NCI-H1092 (cell line): ENCODE data around the gene ZNF467.

ENCODE experiments used
- DNase-seq: peaks from one replicate; lab custom pipeline; 2025; lab: John Stamatoyannopoulos, UW

ZNF467 gene

DNA sequence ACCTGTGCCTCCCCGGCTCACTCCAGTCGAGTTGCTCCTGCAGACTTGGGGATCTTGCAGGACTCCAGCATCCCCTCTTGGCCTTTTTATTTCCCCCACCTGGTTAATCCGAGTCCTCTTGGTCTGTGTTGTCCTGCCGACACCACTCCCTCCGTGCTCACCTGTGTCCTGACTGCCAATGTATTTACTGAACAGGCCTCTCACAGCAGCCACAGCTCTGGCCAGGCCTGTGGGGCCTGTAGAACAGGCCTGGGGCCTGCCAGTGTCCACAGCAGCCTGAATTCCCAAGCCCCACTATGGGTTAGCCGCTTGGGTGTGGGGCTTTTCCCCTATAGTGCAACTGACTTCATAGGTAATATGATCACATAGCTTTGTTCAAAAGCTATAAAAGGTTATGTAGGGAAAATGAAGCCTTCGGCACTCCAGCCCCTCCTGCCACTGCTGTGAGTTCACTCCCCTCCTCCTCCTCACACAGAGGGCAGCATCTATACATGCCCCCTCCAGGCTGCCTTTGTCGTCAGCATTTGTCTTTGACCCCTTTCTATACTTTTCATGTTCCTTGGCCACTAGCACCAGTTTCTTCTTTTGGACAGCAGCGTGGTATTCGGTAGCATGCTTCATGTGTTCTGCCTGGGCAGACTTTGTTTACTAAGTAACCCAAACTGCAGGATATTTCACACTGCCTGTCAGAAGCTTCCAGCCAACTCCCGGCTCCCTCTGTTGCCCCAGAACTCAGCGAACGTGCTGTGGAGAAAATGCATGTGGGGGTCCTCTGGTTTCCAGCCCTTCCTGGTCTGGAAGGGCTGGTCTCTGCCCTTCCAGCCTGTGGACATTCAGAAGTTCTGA is 46.1 kb downstream of the ZNF467 start:
- no peak for DNase-seq

DNA sequence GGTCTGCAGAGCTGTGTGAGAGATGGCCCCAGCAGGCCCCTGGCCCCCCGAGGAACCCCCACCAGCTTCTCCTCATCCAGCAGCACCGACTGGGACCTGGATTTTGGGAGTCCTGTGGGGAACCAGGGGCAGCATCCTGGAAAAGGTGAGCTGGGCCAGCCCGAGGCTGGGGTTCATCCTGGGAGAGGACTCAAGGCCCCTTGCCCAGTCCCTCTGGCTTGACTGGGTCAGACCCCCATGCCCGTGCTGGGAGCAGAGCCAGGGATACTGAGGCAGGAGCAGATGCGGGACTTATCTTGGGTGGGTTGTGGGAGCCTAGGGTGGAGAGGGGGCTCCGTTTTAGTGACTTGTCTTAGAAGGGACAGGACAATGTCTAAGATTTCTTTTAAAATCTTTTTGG is 47.5 kb downstream of the ZNF467 start:
- DNase-seq: no peak

DNA sequence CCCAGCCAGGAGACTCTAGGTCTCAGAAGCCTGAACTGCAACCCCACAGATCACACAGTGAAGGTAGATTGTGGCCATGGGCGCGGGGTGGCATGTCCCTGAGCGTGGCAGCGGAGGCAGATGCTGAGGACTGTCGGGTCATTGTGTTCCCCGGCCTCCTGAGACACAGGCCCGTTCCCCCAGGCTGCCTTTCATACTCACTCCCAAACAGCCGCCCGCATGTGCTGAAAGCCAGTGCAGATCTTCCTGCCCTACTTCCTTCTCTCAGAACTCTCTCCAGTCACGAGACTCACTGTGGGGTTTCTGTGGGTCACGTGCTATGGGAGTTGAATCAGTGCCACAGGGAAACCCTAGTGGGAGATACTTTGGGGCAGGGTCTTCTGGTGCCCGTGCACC is 48.0 kb downstream of the ZNF467 start:
- DNase-seq: no peak

DNA sequence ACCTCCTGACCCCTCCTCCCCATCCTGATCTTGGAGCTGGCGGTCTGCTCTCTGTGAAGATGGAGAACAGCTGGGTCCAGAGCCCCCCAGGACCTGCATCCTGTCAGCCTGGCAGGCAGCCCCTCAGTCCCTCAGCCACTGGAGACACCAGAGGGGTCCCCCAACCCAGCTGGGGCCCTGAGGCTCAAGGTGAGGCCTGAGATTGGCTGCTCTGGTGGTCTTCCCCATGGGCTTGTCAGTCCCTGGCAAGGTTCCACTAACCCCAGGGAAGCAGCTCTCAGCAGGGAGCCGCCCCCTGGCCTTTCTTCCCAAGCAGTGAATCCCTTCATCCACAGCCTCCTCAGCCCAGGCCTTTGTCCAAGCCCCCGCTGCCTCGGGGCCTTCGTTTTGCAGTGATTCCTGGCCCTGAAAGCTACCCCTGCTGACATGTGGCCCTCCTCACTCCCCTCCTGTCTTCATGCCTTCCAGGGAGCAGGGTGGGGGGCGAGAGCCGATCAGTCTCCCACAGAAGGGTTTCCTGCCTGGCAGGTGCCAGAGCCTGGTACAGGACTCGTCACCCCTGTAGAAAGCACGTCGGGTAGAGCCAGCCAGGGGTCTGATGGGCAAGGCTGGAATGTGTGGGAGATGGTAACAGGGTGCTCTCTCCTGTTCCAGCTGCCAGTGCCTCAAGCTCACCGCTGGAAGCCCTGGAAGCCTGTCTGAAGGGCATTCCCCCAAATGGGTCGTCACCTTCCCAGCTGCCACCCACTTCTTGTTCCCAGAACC is 48.5 kb downstream of the ZNF467 start:
- DNase-seq: no peak

DNA sequence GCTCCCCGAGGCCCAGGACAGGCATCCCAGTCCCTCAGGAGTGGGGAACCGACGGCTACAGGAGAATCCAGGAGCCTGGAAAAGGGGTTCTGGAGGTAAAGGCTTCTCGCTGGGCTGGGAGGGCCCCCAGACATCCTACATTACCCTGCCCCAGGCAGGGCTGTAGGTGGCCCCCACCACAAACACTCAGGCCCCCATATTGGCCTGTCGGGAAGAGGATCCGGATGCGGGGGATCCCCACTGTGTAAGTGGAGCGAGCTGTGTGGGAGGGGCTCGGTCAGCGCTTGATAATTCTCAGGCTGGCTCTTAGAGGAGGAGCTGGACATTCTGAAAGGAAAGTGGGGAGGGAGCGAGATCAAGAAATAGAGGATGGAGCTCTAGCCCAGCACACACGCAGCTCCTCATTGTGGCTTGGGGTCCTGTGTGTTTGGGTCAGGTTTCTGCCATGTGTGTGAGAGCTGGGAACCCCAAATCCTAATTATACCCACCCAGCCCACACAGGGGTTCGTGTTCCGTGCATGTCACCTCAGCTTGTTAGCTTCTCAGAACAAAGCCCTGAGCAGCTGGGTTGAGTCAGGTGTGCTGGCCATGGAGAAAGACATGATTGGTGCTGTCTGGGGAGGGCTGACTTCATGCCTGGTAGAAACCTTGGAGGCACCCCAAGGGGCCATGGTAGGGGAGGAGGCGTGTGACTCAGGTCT is 49.4 kb downstream of the ZNF467 start:
- DNase-seq: no peak

DNA sequence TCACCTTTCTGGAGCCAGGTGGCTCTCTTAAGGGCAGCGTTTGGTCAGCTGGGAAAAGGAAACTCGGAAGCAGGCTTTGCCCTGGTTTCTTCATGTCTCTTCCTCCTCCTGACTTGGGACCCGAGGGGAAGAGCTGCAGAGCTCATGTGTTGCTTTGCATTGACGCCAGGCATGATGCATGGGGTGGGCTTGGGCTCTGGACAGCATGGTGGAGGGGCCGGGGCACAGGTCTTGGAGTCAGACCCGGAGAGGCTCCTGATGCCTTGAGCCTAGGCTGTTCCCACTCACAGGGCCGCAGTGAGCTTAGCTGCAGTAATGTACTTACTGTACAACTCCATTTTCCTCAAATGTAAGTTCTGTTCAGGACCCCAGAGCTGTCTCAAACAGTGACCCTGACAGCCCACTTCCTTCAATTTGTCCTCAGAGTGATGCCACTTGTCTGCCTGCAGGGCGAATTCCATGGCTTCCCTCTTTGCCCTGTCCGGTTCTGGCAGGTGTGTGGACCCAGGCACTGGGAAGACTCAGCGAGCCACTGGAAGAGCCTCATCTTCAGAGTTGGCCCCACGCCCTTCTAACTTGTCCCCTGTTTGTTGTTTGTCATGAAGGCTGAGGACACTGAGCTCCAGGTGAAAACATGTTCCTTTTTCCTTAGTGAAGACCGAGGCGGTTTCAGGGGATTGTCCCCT is 50.2 kb downstream of the ZNF467 start:
- no peak for DNase-seq

DNA sequence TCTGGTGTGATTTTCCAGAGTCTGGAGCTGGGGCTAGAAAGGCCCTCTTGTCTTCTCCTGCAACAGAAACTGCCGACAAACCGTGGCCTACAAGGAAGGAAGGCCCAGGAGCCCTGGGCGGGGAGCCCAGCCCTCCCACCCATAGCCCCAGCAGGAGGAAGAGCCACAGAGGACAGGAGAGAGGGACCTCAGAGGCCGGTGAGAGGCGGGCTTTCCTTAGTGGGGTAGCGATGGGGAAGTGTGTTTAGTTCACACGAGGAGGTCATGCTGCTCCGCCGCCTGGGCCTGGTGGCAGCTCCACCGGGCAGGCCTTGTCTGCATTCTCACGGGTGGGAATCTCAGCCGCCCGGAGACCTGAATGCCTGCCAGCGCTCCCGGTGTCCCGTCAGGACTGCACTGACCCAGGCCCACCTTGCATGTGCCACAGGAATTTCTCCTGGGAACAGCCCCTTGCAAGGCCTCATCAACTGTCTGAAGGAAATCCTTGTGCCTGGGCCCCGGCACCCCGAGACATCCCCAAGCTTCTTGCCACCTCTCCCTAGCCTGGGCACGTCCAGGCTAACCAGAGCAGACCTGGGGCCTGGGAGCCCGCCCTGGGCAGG is 50.9 kb downstream of the ZNF467 start:
- DNase-seq: no peak

DNA sequence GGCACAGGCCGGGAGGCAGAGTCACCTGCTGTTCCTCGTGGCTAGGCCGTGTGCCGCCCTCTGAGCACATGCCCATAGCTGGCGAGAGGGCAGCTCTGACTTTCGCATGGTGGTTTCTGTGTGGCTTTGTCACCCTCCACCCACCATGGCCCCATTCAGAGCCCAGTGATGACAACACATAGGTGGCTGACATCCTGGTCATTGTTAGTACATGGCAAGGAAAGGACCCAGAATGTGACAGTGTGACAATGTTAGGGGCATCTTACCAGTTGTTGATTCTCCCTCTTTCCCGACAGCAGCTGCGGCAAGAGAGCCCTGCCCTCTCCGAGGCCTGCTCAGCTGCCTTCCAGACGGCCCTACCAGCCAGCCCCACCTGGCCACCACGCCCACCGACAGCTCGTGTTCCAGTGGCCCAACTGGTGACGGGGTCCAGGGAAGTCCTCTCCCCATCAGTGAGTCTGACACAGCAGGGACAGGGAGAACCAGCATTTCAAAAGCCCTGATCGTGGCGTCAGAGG is 52.2 kb downstream of the ZNF467 start:
- DNase-seq: no peak

DNA sequence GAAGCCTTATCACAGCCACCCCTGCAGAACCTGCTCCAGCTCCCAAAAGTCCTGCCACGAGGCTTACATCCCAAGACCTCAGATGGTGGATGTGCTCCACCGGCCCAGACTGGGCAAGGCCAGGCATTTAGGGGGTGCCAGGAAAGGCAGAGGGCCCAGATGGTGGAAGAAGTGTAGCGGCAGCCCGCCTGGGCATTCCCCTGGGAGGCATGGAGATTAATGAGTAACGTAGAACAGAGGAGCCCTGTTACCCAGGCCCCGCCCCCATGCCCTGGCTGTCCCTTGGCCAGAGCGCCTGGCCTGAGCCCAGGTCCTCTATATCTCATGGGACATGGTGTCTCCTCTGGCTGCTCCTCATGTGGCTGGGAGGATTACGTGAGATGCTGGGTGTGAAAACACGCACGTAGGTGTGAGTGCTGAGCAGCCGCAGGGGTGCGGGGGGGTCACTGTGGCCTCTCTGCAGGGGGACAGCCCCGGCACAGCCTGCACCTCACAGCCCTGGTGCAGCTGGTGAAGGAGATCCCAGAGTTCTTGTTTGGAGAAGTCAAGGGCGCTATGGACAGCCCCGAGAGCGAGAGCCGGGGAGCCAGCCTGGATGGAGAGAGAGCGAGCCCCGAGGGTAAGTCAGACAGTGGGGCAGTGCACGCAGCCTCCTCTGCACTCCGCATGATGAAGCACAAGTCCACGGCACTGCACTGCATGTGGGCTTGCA is 52.9 kb downstream of the ZNF467 start:
- DNase-seq: no peak

DNA sequence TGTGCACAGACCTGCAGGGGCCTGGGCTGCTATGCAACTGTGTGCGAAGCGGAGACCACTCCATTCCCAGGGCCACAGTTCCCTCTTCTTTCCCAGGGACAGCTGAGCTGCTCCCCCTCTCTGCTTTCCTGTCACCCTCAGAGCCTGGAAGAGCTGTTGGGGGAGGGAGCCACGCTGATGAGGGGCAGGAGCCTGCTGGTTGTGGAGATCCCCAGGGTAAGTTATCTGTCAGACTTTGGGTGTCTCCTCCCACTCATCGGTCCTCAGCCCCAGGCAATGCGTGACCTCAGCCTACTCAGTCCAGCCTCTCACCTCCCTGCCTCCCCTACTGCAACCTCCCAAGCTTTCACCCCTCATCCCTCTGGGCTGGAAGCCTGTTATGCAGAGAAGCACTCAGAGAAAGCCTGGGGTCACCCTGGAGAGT is 53.5 kb downstream of the ZNF467 start:
- no peak for DNase-seq

DNA sequence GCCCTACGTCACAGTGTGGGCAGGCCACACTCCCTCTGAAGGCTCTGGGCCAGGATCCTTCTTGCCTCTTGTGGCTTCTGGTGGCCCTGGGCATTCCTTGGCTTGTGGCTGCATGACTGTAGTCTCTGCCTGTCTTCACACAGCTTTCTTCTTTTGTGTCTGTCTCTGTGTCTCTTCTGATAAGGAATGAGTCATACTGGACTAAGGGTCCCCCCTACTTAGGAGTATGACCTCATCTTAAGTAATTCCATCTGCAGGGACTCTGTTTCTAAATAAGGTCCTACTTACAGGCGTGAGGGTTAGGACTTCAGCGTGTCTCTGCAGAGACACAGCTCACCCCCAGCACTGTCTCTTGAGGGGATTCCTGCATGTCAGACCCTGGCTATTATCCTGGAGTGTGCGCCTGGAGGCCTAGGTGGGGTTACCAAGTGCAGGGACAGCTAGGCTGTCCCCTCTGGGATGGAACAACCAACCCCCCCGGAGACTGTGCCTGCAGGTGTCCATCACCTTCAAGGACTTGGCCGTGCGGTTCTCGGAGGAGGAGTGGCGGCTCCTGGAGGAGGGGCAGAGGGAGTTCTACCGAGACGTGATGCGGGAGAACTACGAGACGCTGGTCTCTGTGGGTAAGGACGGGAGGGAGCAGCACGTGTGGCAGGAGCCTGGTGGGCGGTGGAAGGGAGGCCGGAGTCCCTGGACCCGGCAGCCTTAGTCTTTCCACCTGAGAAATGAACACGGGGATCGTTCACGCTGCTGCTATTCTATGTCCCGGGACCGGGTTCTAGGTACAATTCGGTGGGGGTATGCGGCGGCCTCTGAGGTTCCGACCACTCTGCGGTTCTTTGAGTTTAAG is 54.1 kb downstream of the ZNF467 start:
- DNase-seq: no peak

DNA sequence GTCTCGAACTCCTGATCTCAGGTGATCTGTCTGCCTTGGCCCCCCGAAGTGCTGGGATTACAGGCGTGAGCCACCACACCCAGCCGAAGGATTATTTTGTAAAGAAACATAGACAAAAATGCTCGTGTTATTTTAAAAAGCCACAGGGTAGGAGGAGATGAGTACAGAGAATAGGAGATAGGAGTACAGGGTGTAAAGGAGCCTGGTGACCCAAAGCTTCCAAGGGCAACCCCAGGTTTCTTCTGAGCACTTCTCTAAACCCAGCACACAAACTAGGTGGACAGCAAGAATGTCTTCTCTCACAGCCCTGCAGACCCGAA is 54.7 kb downstream of the ZNF467 start:
- DNase-seq: no peak

DNA sequence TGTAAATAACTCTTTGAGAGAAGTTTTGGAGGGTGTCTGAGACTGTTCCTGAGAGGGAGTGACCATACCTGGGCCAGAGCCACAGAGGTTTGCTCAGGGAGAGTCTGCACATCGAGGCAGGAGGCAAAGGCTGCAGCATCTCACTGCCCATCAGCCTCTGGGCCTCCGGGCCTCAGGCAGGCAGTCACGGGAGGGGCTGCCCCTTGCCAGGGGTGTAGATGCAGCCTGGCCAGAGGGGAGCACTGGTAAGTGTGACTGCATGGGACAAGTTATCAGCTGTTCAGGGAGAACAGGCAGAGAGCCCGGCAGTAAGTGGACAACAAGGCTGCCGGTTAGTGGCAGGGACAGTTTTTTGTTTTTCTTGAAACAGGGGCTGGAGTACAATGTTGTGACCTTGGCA is 55.9 kb downstream of the ZNF467 start:
- no peak for DNase-seq

DNA sequence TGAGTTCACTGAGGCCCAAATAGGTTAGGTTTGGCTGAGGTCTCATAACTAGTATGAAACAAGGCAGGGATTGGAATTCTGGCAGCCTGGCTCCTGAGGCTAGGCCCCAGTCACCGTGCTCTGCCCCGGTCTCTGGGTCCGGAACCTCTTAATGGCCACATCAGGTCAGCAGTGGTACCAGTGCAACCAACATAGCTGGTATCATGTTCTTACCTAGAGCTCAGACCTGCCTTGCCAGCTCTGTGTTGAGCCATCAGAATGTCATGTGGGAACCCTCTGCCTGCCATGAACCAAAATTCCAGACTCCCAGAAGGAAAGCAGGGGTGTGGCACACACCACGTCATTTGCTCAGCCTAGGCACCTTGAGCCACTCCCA is 56.5 kb downstream of the ZNF467 start:
- no peak for DNase-seq

DNA sequence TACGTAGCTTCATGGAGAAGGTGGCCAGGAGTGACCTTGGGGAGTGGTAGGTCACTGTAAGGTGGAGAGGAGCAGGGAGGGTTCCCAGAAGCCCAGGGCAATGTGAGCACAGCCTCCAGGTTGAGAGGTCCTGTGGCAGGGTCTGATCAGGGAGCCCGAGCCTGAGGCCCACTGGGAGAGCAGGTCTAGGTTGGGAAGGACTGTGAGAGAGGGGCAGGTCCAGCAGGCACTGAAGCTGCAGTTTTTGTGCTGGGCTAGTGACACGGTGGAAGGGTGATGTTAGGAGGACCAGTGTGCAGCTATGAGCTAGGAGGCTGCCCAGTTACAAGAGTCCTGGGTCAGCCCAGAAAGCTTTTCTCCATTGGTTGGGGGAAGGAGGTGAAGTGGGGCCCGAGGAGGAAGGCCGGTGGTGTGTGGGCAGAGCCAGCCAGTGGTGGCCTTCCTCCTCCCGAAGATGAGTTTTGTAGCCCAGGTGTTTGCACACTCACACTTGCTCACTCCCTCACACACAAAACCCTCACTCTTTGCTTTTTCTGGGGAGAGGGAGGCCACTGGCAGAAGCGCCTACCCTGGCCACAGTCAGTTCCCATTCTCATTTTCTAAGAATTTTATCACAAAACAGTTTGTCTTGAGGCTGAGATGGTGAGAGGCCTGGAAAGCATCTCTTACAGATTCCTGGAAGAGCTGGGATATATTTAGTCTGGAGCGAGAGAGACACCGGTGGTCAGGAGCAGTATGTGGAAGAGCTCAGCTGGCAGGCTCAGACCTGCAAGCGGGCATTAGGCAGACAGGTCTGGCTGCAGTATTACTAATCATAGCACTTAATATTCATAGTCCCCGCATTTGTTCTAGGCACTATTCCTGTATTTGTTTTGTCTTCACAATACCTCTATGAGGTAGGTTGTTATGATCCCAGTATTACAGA is 57.1 kb downstream of the ZNF467 start:
- no peak for DNase-seq

DNA sequence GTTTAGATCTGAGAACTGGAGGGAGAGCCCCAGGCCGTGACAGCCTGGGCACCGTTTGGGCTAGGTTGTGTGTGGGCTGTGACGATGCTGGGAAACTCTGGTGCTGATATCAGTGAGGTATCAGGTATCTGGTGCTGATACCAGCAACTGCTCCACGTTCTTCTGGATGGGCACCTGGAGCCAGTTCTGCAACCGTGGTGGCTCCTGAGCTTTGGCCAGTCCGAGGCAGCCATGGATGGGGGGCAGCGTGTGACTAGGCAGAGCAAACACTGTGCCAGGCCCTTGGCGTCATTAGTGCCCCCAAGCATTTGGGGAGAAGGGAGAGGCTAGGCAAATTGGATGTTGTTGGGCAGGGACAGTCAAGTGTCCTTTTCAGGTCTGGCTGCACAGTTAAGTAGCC is 57.9 kb downstream of the ZNF467 start:
- DNase-seq: no peak

DNA sequence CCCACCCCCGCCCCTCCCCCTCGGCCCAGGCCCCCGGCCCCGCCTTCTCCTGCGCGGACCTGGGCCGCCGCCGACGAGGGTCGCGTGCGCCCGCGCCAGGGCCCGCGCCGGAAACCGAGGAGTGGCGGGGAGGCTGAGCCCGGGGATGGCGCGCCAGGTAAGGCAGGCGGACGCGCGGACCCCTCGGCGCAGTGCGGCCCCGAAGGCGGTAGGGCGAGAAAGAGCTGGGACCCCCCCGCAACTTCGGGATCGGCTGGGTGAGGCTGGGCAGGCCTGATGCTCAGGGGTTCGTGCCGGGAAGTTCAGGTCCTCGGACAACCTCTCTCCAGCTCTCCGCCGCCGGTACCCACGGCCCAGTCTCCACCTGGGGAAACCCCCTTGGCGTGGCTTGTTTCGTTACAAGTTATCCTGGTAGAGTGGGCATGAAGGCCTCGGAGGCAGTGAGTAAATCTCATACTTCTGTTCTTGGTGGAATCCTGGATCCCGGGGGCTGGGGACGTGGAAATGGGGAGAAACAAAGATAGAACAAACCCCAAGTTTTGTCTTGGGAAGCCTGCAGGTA is 58.4 kb downstream of the ZNF467 start:
- DNase-seq: no peak
